Hematopoietic multipotent progenitor cell treated with erythropoietin and hydrocortisone succinate and interleukin-3 and kit ligand, for 6 days (in vitro differentiated cells): ENCODE measurements around the gene ATN1.

Experiments
- DNase-seq: peaks from one replicate; pipeline ENCODE4 v3.0.0-alpha.2; 2015

ATN1 gene

DNA sequence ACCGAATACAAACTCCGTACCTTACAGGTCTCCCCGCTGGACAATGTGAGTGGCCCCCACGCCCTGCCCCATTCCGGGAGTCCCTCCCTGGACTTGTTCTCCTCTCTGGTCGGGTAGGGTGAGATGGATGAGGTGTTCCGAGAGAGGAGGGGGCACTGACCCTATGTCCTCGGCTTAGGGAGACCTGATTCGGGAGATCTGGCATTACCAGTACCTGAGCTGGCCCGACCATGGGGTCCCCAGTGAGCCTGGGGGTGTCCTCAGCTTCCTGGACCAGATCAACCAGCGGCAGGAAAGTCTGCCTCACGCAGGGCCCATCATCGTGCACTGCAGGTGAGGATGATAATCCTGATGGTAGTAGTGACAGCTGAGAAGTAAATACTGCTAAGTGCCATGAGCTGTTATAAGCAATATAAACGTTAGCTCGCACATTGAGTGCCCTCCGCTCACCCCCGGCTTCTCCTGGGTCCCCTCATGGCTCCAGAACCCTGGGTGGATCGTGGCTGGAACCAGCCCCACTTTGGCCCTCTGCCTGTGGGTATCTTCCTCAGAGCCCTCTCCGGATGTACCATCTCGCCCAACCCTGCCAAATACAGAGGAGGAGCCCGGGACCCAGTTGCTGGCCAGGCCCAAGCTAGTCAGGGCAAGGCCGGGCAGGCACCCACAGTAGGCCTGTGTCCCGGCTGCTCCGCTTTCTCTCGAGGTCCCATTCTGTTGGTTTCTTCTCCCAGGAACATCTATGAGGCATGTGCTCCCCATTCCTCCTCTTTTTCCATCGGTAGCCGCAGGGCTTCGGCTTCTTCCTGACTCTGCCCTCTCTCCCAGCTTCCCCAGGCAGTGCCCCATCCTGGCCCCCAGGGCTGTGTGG, 30.2 kb downstream of the ATN1 start:
- no peak for DNase-seq

DNA sequence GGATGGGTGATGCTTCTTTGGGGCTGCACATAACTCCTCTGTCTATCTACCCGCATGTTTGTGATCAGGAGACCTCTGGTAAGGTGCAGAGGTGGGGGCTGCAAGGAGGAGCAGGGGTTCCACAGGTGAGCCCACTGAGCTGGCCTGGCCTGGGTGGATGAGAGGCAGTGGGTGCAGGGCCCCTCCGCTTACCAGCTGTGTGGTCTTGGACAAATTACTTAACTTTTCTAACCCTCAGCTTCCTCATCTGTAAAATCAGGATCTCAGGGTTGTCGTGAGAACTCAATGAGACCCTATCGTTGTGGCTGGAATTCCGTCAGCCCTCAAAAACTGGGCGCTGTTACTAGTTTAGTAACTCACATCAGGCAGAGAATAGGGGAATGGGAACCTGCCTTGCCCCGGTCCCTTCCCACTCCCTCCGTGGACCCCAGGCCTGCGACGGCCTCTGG, 30.9 kb downstream of the ATN1 start:
- DNase-seq: no peak

DNA sequence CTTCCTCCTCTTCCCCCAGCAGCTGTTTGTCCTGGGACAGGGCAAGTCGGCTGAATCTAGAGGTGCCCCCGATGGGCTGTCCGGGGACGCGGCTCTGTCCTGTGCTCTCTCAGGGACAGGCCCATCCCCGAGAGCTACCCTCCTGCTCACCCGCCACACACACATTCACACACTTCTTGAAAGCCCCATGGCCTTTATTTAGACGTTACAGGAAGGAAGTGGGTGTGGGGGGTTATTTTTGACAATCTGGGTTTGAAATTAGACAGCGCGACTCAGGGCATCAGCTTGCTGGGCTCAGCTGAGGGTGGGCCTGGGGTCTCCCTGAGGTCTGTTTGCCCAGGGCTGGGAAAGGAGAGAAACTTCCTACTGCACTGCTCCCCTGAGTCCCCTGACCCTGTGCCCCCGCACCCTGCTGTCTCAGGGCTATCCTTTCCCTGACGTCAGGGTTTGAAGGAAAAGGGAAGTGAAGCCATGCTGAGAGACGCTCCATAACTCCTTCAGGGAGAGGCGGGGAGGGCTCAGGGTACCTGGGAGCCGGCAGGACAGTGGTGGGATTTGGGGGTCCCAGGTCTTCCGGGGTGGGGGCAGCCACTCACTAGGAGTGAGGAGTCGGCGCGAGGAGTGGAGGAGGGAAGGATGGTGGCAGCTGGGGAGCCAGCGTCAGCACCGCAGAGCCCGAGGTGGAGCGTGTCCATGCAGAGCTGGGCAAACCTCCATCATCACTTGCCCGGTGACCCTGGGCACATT, 31.5 kb downstream of the ATN1 start:
- DNase-seq: peak; percentile 73

DNA sequence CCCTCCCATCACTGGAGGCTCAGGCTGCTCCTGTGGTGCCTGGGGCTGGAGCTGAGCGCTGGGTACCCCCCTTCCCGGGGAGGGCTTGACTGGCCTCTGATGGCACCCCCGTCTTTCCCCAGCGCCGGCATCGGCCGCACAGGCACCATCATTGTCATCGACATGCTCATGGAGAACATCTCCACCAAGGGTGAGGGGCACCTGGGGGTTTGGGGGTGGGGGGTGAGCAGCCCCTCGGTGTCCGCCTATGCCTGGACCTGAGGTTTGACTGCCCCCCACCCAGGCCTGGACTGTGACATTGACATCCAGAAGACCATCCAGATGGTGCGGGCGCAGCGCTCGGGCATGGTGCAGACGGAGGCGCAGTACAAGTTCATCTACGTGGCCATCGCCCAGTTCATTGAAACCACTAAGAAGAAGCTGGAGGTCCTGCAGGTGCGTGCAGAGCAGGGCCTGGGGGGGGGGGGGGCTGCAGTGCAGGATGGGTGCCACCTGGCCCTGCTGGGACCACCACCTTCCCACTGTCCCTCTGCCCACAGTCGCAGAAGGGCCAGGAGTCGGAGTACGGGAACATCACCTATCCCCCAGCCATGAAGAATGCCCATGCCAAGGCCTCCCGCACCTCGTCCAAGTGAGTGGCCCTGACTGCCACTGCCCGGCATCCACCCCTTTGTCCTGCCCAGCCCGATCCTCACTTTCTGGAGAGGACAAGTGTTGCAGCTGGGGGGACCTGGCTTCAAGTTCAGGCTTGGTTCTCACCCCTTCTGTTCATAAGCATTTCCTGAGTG, 32.2 kb downstream of the ATN1 start:
- DNase-seq: no peak

DNA sequence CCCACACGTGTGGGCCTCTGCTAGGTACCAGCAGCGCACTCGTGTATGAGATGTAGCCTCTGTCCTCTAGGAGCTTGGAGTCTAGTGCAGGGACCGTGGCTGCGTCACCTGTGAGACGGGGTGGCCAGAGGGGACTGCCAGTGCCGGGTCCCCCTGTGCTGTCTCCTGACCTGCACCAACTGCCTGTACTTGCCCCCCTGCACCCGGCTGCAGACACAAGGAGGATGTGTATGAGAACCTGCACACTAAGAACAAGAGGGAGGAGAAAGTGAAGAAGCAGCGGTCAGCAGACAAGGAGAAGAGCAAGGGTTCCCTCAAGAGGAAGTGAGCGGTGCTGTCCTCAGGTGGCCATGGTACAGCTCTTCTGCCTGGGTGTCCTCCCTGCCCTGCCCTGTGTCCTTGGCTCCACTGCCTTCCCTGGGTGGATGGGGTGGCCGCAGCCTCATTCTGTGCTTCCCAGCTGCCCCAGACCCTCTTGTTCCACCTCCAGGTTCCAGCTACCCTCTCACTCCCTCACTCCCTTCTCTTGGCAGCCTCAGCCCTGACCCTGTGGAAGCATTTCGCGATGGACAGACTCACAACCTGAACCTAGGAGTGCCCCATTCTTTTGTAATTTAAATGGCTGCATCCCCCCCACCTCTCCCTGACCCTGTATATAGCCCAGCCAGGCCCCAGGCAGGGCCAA, 33.0 kb downstream of the ATN1 start:
- peak; percentile 76 for DNase-seq

DNA sequence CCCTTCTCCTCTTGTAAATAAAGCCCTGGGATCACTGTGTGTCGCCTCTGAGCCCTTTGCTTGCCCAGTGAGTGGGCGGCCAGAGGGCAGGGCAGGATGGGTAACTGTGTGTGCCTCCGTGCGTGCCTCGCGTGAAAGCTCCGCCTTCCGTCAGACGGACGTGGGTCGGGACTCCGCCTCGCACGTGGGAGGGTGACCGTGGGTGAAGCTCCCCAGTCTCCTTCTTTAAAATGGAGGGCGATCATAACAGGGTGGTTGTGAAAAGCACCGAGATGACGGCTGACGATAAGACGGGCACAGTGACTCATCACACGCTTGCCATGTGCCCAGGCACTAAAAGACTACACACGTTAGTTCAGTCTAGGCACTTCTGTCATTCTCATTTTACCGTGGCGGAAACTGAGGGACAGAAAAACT, 33.5 kb downstream of the ATN1 start:
- peak; percentile 94 for DNase-seq

DNA sequence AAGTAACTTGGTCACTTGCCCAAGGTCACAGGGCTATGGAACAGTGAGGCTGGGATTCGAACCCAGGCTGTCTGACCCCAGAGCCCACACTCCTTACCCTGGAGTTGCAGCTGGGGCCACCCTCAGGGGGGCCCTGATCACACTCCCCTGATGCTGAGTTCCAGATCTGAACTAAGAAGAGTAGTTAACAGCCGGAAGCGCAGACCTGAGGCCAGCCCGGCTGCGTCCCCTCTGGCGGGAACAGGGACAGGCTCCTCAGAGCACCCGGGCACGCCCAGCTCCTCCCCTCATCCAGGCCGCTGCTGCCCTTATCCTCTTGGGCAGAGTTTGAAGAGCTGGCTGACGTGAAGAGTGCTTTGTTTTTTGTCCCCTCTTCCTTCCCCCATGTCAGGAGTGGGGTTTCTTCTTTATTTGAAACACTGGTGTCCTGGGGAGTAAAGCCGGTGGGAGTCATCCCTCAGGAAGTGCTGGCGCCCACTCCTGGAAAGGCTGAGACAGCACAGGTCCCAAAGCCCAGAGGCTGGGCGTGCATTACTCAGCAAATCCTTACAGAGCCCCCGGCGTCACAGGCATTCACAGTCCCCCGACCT, 34.0 kb downstream of the ATN1 start:
- peak; percentile 95 for DNase-seq

DNA sequence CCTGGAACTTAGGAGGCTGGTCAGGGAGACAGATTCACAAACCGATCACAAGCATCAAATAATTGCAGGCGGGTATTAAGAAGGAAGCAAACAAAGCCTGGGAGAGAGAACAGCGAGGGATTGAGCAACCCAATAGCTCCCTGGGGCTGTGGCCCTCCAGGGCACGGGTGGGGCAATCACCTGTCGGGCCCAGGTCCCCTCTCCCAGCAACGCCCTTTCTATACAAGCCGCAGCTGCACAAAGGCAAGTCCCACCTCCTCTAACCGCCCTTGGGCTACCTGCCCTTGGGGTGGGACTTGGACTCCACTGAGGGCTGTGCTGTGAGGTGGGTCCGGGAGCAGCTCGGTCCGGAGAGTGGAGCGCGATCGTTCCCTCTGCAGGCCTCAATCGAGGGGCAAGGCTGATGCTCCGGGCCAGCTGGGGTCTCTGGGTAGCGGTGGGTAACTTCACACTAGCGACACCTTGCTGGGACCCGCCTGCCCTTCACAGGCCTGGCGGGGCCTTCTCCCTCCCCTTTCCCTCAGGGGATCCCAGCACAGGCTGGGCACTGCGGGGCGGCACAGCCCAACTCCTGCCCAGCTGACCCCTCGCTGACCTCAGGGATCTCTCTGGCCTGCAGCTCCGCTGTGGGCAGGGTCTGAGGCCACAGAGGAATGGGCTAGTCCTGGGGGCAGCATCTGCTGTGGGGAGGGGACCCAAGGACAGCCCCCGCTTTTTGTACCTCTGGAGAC, 34.7 kb downstream of the ATN1 start:
- peak; percentile 15 for DNase-seq

DNA sequence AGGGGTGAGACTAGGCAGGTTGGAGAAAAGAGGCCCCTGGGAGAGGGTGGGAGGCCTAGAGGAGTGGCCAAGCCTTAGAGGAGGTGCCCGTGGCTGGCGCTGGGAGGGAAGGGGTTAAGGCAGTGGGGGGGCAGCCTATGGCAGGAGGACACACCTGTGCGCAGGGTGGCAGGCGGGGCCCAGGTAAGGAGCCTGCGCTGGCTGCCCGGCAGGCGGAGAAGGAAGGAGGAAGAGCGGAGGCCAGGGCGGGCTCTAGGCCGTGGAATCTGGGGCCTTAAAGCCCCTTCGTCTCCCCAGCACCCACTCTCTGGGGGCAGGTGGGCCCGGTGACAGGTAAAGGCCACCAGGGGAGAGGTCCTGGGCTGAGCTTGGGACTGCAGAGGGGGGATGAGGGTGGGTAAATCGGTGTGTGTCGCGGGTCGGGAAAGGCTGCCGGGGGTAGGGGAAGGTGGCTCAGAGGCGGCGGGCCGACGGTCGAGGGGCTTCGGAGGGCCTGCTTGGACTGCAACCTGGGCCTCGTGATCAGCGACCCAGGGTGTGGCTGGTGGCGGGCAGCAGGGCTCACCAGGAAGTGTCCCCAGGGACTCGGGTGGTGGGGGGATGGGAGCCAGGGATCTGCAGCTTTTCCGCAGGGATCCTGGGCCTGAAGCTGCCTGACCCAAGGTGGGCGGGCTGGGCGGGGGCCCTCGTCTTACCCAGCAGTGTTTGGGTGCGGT, 35.4 kb downstream of the ATN1 start:
- peak; percentile 7 for DNase-seq

DNA sequence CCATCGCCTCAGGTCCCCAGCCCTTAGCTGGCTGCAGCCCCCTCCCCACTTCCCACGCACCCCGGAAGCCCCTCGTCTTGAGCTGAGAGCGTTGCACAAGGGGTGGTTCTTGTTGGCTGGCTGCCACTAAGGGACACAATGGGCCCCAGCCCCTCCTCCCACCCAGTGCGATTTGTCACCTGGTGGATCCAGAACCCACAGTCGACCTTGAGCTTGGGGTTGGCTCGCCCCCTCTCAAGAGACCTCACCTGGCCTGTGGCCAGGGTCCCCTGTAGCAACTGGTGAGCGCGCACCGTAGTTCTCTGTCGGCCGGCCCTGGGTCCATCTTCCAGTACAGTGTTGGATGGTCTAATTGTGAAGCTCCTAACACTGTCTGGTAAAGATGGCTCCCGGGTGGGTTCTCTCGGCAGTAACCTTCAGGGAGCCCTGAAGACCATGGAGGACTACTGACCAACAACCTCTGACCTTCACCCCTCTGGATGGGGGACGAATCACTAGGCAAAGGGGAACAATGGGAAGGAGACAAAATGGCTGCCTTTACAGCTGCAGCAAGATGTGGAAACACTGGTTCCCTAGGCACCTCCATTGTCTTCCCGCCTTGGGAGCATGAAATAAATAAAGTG, 36.1 kb downstream of the ATN1 start:
- DNase-seq: peak; percentile 11

DNA sequence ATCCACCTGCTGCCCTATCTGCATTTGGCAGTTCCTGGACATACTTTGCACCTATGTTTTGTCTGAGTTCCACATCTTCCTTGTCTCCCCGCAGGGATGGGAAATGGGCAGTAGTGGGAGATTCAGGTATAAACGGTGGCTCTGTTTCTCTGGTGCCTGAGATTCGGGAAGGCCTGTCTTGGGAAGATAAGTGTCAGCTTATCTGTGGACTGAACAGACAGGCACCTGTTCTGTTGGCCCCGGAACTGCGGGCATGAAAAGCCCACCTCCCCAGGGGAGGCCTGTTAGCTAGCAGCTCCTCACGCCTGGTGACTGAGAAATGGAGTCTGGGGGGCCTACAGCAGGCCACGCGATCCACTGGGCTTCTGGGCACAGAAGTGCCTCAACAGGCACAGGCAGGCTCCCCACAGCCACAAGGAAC, 36.9 kb downstream of the ATN1 start:
- peak; percentile 59 for DNase-seq

DNA sequence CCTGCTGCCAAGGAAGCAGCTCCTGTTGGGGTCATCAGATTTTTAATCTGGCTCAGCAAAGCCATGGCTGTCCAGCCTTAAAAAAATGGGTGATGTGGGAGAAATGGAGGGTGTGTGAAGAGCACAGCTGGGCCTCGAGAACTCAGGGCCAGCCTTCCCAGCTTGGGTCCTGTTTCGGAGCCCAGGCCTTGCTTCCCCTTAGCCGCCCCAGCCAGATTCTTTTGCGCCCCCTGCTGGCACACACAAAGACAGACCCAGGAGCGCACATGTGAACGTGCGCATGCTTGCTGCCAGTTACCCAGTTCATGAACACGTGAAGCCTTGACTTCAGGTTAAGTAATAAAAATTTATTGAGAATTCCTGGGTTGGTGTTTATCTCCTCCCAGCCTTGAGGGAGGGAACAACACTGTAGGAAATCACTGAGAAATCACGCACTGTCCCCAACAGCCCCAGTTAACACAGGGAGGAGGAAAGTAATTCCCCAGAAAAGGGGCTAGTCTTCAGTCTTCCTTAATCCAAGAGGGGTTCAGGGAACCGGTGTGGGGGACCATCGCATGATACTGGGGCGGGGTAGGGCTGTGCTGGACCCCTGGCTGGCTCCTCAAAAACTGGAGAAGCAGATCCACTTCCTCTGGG, 37.4 kb downstream of the ATN1 start:
- DNase-seq: peak; percentile 95

DNA sequence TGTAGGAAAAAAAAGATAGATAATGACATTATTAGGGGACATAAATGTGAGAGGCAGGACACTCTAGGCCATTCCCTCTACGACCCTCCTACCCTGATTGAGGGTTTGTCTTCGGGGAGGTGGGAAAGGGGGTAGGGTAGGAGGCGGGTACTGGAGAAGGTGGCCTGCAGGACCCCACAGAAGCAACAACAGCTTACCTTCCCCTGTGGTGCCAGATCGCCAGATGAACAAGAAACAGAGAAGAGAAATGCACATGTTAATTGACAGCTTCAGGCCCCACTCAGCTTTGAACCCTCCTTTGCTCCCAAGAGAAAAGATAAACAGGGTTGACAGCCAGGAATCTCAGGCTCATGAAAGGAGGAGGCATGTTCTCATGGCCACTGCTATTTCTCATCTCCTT, 38.0 kb downstream of the ATN1 start:
- DNase-seq: no peak

DNA sequence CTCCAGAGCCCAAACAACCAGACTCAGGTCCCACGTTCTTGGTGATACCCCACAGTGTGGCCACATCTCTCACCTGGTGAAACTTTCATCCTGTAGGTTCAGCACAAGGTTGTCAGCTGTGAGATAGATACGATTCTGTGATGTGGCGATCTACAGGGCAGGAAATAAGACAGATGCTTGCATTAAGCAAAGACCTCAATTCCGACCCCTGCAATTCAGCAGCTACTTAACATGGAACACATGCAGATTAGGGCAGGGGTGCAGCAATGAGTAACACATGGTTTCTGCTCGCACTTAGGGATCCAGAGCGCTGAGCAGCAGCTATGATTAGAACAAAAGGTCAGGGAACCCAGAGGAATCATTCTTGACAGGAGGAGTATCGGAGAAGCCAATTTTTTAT, 38.6 kb downstream of the ATN1 start:
- no peak for DNase-seq

DNA sequence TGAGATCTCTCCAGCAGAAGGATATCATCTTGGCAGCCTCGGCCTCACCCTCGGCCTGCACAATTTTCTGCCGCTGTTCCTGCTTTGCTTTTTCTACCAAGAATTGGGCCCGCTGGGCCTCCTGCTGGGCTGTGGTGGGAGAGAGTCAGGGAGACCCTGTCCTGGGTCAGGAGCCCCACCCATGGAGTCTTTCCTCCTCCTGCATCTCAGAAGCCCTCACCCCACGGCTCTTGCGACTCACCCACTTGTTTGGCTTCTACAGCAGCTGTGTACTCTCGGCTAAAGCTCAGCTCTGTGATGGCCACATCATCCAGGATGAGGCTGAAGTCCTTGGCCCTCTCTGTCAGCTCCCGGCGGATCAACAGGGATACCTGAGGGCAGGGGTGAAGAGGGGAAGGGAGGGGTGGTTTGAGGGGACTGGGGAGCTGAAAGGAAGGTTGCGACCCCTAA, 39.9 kb downstream of the ATN1 start:
- no peak for DNase-seq

DNA sequence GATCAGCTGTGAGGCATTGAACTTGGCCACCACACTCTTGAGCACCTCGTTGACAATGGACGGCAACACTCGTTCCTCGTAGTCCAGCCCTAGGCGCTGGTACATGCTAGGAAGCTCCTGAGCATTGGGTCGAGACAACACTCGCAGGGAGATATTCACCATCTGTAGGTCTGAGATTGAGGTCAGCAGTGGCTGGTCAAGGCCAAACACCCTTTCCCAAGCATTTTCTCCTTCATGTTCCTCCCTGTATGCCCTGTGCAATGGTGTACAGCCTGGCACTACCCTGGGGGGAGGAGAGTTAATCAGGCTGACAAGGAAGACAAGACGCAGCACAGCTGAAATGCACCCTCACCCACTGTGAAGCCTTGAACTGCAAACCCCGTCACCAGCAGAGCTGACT, 40.7 kb downstream of the ATN1 start:
- no peak for DNase-seq

DNA sequence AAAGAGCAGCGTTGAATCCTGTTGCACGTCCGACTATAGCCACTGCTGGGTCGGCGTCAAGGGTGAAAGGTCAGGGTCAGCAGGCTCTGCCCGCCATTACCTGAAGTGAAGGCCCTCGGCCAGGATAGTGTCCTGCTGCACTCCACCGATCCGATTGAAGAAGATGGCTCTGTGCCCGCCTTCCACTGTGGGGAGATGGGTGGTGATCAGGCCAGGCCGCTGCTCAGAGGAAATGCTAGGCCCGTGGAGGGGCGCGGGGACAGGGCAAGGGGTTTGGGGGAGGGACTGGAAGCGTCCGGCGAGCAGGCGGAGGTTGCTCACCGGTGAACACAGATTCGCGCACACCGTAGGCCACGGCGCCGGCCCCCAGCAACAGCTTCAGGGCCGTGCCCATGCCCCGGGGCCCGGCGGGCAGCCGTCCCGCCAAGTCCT, 42.4 kb downstream of the ATN1 start:
- DNase-seq: no peak

DNA sequence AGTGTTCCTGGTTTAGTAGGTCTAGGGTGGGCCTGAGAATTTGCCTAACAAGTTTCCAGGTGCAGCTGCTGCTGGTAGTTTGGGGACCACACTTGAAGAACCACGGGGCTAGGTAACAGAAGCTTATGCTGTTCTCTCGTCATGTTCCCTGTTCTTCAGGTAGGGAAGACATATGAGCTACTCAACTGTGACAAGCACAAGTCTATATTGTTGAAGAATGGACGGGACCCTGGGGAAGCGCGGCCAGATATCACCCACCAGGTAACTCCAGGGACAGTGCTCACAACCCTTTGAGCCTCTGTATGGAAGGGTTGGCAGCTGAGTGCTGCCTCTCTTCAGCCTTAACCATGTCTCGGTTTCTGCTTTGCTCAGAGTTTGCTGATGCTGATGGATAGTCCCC, 46.4 kb downstream of the ATN1 start:
- no peak for DNase-seq

DNA sequence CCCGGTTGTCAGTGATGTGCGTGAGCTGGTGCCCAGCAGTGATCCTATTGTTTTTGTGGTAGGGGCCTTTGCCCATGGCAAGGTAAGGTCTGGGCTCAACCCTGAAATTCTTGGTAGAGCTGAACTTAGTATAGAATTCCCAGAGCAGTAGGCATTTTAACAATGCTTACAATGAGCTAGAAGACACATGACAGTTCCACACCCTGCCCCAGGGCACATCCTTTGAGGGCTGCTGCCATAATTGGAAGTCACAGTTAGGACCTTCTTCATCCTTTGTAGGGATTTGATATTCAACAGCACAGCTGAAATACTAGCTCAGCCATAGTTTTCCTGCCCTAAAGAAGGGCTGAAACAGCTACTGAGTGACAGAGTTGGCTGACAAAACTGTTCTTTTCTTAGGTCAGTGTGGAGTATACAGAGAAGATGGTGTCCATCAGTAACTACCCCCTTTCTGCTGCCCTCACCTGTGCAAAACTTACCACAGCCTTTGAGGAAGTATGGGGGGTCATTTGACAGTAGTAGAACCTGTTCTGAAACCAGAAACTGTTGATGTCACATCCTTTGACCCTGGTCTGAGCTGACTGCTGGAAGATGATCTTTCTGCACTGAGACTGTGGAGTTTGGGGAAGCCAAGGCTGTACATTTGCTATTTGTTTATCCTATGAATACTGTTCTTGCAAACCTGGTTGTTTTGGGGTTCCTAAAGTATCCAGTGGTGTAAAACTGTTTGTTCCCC, 47.7 kb downstream of the ATN1 start:
- no peak for DNase-seq
